Activated CD4-positive, alpha-beta T cell treated with anti-CD3 and anti-CD28 coated beads for 36 hours (primary cell): ENCODE measurements around the gene SDK1. TPM values are rescaled to one million over a fixed set of nuclear protein-coding genes. Genes with fewer than 3 reads are reported as not detected.

Experiments
- ATAC-seq: fragments of 200-7000 bp; cut with Tn5 transposase; one replicate; pipeline ENCODE4 v1.10.0; 2021; ENCODE audit warnings: mild to moderate bottlenecking, moderate library complexity
- CTCF ChIA-PET: fragments of 350-600 bp; sonication (Branson Sonifier 250); formaldehyde crosslinking; loops from one replicate; lab custom pipeline; 2021; ENCODE audit warnings: antibody characterized with exemption; lab: Charles Lee
- POLR2A ChIA-PET: fragments of 350-600 bp; sonication (Branson Sonifier 250); formaldehyde crosslinking; loops from one replicate; lab custom pipeline; 2021; ENCODE audit warnings: antibody characterized with exemption, inconsistent platforms; lab: Charles Lee
- DNase-seq: peaks from one replicate; pipeline ENCODE4 v3.0.0-alpha.2; 2020
- H3K27ac Mint-ChIP-seq: one replicate; pipeline ENCODE4 v1.8.0; 2021; ENCODE audit warnings: mixed read lengths
- H3K27me3 Mint-ChIP-seq: one replicate; pipeline ENCODE4 v1.8.0; 2021; ENCODE audit warnings: mixed read lengths
- H3K36me3 Mint-ChIP-seq: one replicate; pipeline ENCODE4 v1.8.0; 2021; ENCODE audit warnings: low read depth, mixed read lengths
- H3K4me1 Mint-ChIP-seq: one replicate; pipeline ENCODE4 v1.8.0; 2021; ENCODE audit warnings: mixed read lengths
- H3K4me3 Mint-ChIP-seq: one replicate; pipeline ENCODE4 v1.8.0; 2021; ENCODE audit warnings: mild to moderate bottlenecking, moderate library complexity, mixed read lengths
- H3K9me3 Mint-ChIP-seq: one replicate; pipeline ENCODE4 v1.8.0; 2021; ENCODE audit warnings: low read depth, mixed read lengths
- intact Hi-C, 2 experiments: fragments of 100-400 bp; cut with DNase I in 1 of 2; cut with micrococcal nuclease in 1 of 2; formaldehyde crosslinking; loops; one replicate each; pipeline versions ENCODE4 v1.14.2 to v1.15.1; 2022 to 2024; cut with DNase I, micrococcal nuclease
- total RNA-seq, 2 experiments: library from RNA; stranded (reverse); gene quantifications; one replicate each; pipeline ENCODE4 v1.2.3, GENCODE V29; 2021

SDK1 gene
- total RNA-seq, 2 experiments from 2014 or later: 1.1 to 1.9 TPM

DNA sequence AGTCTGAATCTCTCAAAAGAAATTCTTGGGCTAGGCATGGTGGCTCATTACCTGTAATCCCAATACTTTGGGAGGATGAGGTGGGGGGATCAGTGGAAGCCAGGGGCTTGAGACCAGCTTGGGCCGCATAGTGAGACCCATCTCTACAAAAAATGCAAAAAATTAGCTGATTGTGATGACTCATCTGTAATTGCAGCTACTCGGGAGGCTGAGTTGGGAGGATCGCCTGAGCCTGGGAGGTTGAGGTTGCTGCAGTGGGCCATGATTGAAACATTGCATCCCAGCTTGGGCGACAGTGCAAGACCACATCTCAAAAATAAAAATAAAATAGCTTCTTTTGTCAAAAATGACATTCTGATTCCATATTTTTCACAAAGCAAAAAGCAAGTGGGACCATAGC is 736.3 kb downstream of the SDK1 start:
- no peak for DNase-seq
- Mint-ChIP-seq H3K9me3 (no peaks in the 10 kb centered on the region), H3K36me3 (no peaks in the 10 kb centered on the region), H3K27me3 (no peaks in the 10 kb centered on the region), H3K4me1 (no peaks in the 10 kb centered on the region), H3K27ac (no peak overlapping the region), H3K4me3 (no peak overlapping the region)
- ChIA-PET CTCF (interaction anchor here (1.0 to 1.2 kb wide), 2 partner anchors 58 to 66 kb away, joined by 3 read pairs; no protein-coding TSS in a partner anchor), POLR2A (no interaction called here)
- ATAC-seq: no peak
- intact Hi-C loops: no loop called here

DNA sequence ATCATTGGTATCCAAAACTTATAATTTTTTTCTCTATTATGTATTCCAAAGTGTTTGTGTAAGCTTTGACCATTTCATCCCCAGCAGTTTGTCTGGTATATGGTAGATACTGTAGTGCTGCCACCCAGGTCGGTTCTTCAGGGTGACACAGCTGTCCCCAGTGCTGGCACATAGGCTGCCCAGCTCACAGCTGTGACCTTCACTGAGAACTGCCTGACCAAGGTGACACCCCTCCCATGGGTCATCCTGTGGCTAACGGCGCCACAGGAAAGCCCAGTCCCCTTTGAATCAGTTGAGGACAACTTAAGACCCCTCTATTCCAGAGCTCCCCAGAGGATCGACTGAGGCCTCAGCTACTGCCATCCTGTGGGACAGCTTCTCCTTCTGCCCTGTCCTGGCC is 736.8 kb downstream of the SDK1 start:
- Mint-ChIP-seq H3K4me3 (no peak overlapping the region), H3K27ac (no peak overlapping the region), H3K9me3 (no peaks in the 10 kb centered on the region), H3K27me3 (no peaks in the 10 kb centered on the region), H3K36me3 (no peaks in the 10 kb centered on the region), H3K4me1 (no peaks in the 10 kb centered on the region)
- DNase-seq (no peak), ATAC-seq (no peak)
- intact Hi-C loops: no loop called here
- ChIA-PET POLR2A (no interaction called here), CTCF (interaction anchor here (0.5 to 1.2 kb wide), 3 partner anchors 18 to 66 kb away, joined by 3 read pairs; no protein-coding TSS in a partner anchor)

DNA sequence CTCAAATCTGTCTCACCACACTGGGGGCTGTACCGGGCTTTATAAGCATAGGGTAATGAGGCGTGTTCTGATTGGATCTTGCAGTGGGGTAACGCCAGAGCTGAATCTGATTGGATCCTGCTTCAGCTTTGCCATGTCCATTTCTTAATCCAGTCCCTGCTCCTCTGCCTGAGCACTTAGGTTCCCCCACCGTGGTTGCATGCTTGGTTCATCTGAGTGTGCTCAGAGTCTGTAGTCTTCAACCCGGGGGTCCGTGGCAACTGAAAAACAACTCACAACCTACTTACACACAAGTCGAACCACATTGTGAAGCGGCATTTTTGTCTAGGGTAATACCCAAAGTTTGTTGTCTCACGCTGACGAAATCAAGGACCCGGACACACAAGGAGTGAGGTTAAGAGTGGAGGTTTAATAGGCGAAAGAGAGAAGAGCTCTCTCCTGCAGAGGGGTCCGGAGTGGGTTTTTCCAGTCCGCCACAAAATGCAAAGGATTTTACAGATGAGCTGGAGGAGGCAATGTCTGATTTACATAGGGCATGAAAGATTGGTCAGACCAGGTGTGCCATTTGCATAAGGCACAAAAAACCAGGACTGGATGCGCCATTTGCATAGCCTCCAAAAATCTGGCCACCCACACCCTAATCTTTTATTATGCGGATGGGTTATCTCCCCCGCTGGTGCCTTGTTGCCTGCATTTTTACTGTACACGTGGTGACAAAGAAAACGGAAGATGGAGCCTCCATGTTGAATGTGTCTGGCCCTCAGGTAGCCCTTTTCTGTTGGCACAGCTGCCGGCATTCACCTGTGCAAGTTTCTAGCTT is 739.3 kb downstream of the SDK1 start:
- CTCF ChIA-PET: interaction anchor here (0.6 kb wide), 1 partner anchor 119 kb away, joined by 3 read pairs; no protein-coding TSS in a partner anchor
- intact Hi-C loops: no loop called here
- no peak overlapping the region for H3K27ac Mint-ChIP-seq
- ATAC-seq: no peak
- POLR2A ChIA-PET: no interaction called here
- no peaks in the 10 kb centered on the region for H3K9me3 Mint-ChIP-seq
- H3K4me1 Mint-ChIP-seq: no peaks in the 10 kb centered on the region
- H3K27me3 Mint-ChIP-seq: no peaks in the 10 kb centered on the region
- DNase-seq: no peak
- H3K36me3 Mint-ChIP-seq: no peaks in the 10 kb centered on the region
- no peak overlapping the region for H3K4me3 Mint-ChIP-seq

DNA sequence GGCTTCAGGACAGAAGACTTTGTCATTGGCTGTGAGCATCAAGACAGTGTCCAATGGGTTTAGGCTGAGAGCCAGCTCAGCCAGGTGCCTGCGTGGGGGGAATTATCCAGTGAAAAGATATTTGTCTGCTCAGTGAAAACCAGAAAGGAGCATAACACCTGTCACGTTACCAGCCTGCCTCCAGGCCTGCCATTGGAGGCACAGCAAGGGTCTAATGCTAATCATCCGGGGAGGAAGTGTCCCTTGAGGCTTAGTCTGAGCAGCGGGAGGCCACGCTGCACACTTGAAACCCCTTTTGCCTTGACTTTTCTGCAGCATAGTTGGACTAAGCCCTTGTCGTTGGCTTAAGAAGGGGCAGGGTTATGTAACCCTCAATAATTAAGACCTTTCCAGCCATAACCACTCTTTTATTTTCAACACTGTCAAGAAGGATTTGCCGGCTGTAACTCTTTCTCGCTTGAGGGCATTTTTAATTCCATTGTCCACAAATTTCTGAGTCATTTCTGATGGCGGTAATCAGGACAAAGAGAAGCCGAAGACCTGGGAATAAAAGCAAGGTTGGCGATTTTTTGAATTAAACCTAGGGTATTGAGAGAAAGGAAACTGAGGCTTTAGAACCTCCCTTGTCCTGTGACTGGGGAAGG is 741.5 kb downstream of the SDK1 start:
- no peak for ATAC-seq
- Mint-ChIP-seq H3K36me3 (no peaks in the 10 kb centered on the region), H3K4me1 (no peaks in the 10 kb centered on the region), H3K27ac (no peak overlapping the region), H3K27me3 (no peaks in the 10 kb centered on the region), H3K4me3 (no peak overlapping the region), H3K9me3 (no peaks in the 10 kb centered on the region)
- ChIA-PET POLR2A (no interaction called here), CTCF (interaction anchor here (0.7 kb wide), 1 partner anchor 400 kb away, joined by 3 read pairs; no protein-coding TSS in a partner anchor)
- DNase-seq: no peak
- intact Hi-C loops: no loop called here

DNA sequence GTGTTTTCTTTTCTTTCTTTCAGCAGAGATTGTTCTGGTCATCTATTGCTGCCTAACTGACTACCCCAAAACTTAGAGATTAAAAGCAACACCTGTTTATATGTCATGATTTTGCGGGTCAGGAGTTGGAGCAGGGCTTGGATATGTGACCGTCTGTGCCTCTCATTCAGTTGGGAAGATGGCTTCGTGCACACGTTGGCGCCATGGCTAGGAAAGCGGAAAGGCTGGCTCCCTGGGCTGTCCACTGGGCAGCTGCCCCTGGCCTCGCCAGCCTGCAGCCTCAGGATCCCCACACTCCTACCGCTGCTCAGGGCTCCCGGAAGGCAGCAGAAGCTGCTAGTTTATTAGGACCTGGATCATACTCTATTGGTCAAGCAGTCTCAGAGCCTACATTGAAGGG is 742.9 kb downstream of the SDK1 start:
- Mint-ChIP-seq H3K27me3 (no peaks in the 10 kb centered on the region), H3K4me3 (no peak overlapping the region), H3K27ac (no peak overlapping the region), H3K36me3 (no peaks in the 10 kb centered on the region), H3K4me1 (no peaks in the 10 kb centered on the region), H3K9me3 (no peaks in the 10 kb centered on the region)
- DNase-seq (no peak), ATAC-seq (no peak)
- intact Hi-C loops: no loop called here
- POLR2A ChIA-PET: no interaction called here
- CTCF ChIA-PET: no interaction called here

DNA sequence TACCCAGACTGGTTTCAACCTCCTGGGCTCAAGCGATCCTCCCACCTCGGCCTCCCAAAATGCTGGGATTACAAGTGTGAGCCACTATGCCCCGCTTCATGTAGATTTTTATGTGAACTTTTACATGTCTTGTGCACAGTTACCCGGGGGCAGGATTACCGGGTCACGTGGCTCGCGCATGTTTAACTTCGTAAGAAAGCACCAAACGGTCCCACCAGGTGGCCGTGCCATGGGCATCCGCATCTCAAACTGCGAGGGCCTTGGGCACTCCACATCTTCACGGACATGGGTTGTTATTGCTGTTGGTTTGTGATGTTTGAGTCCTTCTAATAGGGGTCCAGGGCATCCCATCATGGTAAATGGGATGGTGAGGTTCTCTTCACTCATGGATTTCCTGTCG is 744.4 kb downstream of the SDK1 start:
- CTCF ChIA-PET: interaction anchor here (0.7 kb wide), 1 partner anchor 118 kb away, joined by 3 read pairs; no protein-coding TSS in a partner anchor

DNA sequence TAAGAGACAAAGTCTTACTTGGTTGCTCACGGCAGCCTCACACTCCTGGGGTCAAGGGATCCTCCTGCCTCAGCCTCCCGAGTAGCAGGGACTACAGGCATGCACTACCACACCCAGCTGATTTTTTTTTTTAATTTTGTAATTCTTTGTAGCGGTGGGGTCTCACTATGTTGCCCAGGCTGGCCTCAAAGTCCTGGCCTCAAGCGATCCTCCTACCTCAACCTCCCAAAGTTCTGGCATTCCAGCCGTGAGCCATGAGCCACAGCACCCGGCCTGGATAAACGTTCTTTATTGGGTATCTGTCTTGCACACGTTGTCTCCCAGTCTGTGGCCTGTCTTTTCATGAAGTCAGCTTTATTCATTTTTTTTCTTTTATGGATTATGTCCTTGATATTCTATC is 744.9 kb downstream of the SDK1 start:
- ChIA-PET CTCF (interaction anchor here (0.7 kb wide), 1 partner anchor 118 kb away, joined by 3 read pairs; no protein-coding TSS in a partner anchor), POLR2A (no interaction called here)
- no peaks in the 10 kb centered on the region for H3K36me3 Mint-ChIP-seq
- ATAC-seq: no peak
- H3K4me3 Mint-ChIP-seq: no peak overlapping the region
- no peaks in the 10 kb centered on the region for H3K4me1 Mint-ChIP-seq
- H3K27me3 Mint-ChIP-seq: no peaks in the 10 kb centered on the region
- H3K27ac Mint-ChIP-seq: no peak overlapping the region
- no peaks in the 10 kb centered on the region for H3K9me3 Mint-ChIP-seq
- DNase-seq: no peak
- intact Hi-C loops: no loop called here

More for the DNA sequence above, 744.4 kb downstream of the SDK1 start:
- Mint-ChIP-seq H3K27ac (no peak overlapping the region), H3K9me3 (no peaks in the 10 kb centered on the region), H3K36me3 (no peaks in the 10 kb centered on the region), H3K4me1 (no peaks in the 10 kb centered on the region), H3K4me3 (no peak overlapping the region), H3K27me3 (no peaks in the 10 kb centered on the region)
- no peak for ATAC-seq
- no peak for DNase-seq
- intact Hi-C loops: no loop called here
- POLR2A ChIA-PET: no interaction called here

DNA sequence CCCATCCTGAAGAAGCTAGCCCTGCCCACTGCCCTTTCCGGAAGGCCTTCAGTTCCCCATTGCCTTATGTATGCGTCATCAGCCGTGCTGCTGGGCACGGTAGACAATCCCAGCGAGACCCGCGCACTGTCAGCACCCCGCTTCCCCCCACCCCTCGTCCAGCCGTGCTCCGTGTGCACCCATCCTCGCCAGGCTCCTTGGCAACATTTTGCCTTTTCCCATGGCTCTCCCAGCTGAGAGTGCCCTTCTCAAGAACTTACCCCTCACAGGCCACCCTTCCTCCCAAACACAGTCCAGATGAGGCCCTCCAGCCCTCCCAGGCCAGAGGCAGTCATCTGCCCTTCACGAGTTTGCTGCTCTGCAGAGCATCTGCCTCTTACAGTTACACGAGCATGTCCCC is 747.3 kb downstream of the SDK1 start:
- ATAC-seq (no peak), DNase-seq (no peak)
- Mint-ChIP-seq H3K27ac (no peak overlapping the region), H3K4me3 (no peak overlapping the region), H3K9me3 (no peaks in the 10 kb centered on the region), H3K27me3 (no peaks in the 10 kb centered on the region), H3K36me3 (no peaks in the 10 kb centered on the region), H3K4me1 (no peaks in the 10 kb centered on the region)
- ChIA-PET CTCF (interaction anchor here (0.6 to 0.7 kb wide), 2 partner anchors 35 to 102 kb away, joined by 3 to 4 read pairs; no protein-coding TSS in a partner anchor), POLR2A (no interaction called here)
- intact Hi-C loops: no loop called here

DNA sequence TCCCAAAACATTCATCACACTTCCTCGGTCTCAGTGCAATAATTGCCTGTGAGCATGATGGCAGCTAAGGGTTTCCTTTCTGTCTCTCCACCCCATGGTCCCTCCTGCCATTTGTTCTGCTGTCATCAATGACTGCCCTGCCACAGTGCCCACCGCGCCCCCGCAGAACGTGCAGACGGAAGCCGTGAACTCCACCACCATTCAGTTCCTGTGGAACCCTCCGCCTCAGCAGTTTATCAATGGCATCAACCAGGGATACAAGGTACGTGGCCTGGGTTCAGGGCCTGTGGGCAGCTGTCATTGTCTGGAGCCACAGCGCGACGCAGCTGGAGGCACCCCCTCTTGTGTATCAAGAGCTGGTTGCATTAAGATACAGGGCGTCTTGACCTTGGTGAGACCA is 748.1 kb downstream of the SDK1 start:
- Mint-ChIP-seq H3K4me3 (no peak overlapping the region), H3K27me3 (no peaks in the 10 kb centered on the region), H3K27ac (no peak overlapping the region), H3K36me3 (no peaks in the 10 kb centered on the region), H3K4me1 (peaks cover under 1% of the 10 kb centered on the region), H3K9me3 (no peaks in the 10 kb centered on the region)
- DNase-seq (no peak), ATAC-seq (no peak)
- intact Hi-C loops: no loop called here
- ChIA-PET CTCF (interaction anchor here (0.7 to 1.8 kb wide), 2 partner anchors 10 to 35 kb away, joined by 4 read pairs; no protein-coding TSS in a partner anchor), POLR2A (no interaction called here)

DNA sequence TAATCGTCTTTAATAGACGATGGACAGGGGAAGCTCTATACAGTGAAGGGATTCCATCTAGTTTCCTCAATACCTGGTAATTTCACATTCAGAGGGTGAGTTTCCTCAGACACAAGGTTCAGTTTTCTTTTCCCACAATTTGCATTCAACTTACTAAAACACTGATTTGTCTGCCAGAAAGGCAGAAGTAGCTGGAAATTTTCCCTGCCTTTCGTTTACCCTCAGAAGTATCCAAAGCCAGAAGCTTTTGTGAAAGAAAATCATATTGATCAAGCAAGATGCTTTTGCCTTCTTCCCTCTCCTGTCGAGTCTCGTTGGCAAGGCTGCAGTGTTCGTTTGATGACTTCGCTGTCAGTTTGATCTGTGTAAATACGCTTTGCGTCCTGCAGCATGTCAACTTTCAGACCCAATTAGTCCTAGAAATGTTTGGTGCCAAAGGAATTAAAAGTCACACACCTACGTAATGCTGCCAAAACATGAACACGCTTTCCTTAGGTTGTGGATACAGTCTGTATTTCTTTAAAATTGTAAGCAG is 749.1 kb downstream of the SDK1 start:
- intact Hi-C loops: no loop called here
- no peaks in the 10 kb centered on the region for H3K9me3 Mint-ChIP-seq
- POLR2A ChIA-PET: no interaction called here

DNA sequence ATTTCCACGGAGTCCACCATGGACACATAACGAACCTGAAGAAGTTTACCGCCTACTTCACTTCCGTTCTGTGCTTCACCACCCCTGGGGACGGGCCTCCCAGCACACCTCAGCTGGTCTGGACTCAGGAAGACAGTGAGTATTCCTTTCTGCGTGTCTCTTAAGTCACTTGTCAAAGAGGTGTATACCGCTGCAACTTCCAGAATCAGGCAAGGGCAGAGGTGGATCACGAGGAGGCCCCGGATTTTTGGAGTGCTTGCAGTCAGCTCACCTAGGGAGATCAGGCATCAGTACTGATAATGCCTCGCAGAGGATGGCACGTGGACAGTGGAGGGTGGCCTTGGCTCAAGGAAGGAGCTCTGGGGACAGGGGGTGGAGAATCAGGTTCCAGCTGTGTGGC is 750.6 kb downstream of the SDK1 start:
- peaks cover 4% of the 10 kb centered on the region for H3K27me3 Mint-ChIP-seq
- intact Hi-C loops: no loop called here
- H3K27ac Mint-ChIP-seq: no peak overlapping the region
- CTCF ChIA-PET: interaction anchor here (0.9 kb wide), 1 partner anchor 13 kb away, joined by 3 read pairs; no protein-coding TSS in a partner anchor
- H3K36me3 Mint-ChIP-seq: no peaks in the 10 kb centered on the region
- H3K9me3 Mint-ChIP-seq: no peaks in the 10 kb centered on the region
- peaks cover 9% of the 10 kb centered on the region for H3K4me1 Mint-ChIP-seq
- H3K4me3 Mint-ChIP-seq: no peak overlapping the region
- no peak for ATAC-seq
- no peak for DNase-seq
- POLR2A ChIA-PET: no interaction called here

More for the DNA sequence above, 749.1 kb downstream of the SDK1 start:
- no peak for ATAC-seq
- Mint-ChIP-seq H3K27ac (no peak overlapping the region), H3K4me1 (peaks cover 9% of the 10 kb centered on the region), H3K27me3 (no peaks in the 10 kb centered on the region), H3K36me3 (no peaks in the 10 kb centered on the region), H3K4me3 (no peak overlapping the region)
- DNase-seq: no peak
- CTCF ChIA-PET: interaction anchor here (0.8 to 1.8 kb wide), 2 partner anchors 9 to 15 kb away, joined by 3 to 4 read pairs; no protein-coding TSS in a partner anchor
